Right lobe of liver (tissue), 6 donors: ENCODE data around the gene CACNA2D4. TPM values are rescaled to one million over a fixed set of nuclear protein-coding genes. Genes with fewer than 3 reads are reported as not detected.

ENCODE experiments used
- ATAC-seq, 4 donors: fragments of 200-7000 bp; cut with Tn5 transposase; one replicate each; pipeline ENCODE4 v1.9.1; 2020; ENCODE audit warnings: mild to moderate bottlenecking in 4 of 4, moderate library complexity in 4 of 4
- DNase-seq, 3 donors: peaks; one replicate each; pipeline ENCODE4 v3.0.0-alpha.2; 2020
- H3K27ac ChIP-seq, 3 donors: fragments of 200-600 bp; one replicate each; pipeline ENCODE4 v1.8.0; 2022
- H3K27me3 ChIP-seq, 2 donors: fragments of 200-600 bp; one replicate each; pipeline ENCODE4 v1.8.0; 2022
- H3K36me3 ChIP-seq, 4 donors: fragments of 200-600 bp; sonication (generic) in 1 of 4; one replicate each; pipeline versions ENCODE4 v1.5.1 to v1.8.0; 2017 to 2022; ENCODE audit warnings: control low read depth in 1 of 4
- H3K4me1 ChIP-seq, 4 donors: fragments of 200-600 bp; sonication (generic) in 1 of 4; one replicate each; pipeline versions ENCODE4 v1.5.1 to v1.8.0; 2017 to 2022; ENCODE audit warnings: control low read depth in 1 of 4
- H3K4me3 ChIP-seq, 3 donors: fragments of 200-600 bp; one replicate each; pipeline ENCODE4 v1.8.0; 2022
- H3K9me3 ChIP-seq, 4 donors: fragments of 200-600 bp; sonication (generic) in 1 of 4; one replicate each; pipeline versions ENCODE4 v1.5.1 to v1.8.0; 2017 to 2022; ENCODE audit warnings: control low read depth in 1 of 4
- WGBS: methylation state at CpG from one replicate; pipeline ENCODE4 v1.1.6; 2018; ENCODE audit warnings: low coverage, low lambda C conversion rate; ENCODE audit not compliant: insufficient coverage; ENCODE audit errors: missing lambda C conversion rate; 5-methylcytosine and 5-hydroxymethylcytosine counted together
- intact Hi-C, 2 donors: fragments of 100-400 bp; cut with DNase I; formaldehyde crosslinking; loops; one replicate each; pipeline versions ENCODE4 v1.11.2 to v1.14.1; 2022
- total RNA-seq, 6 experiments: library from RNA; depleted of rRNA in 2 of 6; stranded (reverse); fragments of >200 nt in 2 of 6; fragmentation: NEBNext Ultra II Directional in 3 of 6; extraction: Animal tissue kit (Norgen Biotek cat#: 25700) in 3 of 6; gene quantifications; one replicate each; pipeline versions ENCODE4 v1.1.0 to v1.2.4, GENCODE V29; 2016 to 2023
- TF ChIP-seq, protein P1 (sequence below), 4 donors: fragments of 200-600 bp in 3 of 4; fragments of 450-650 bp in 1 of 4; IDR thresholded peaks; one replicate each; pipeline versions ENCODE4 v1.5.1 to v1.8.0; 2016 to 2022; ENCODE audit warnings: antibody characterized with exemption in 4 of 4, mild to moderate bottlenecking in 2 of 4
- donor health status: DM: no; HTN: yes; CAD: no.
- donor health status: DM: no; HTN: no; CAD: no.
- donor health status: DM: no; HTN: no; CAD: no.
- donor health status: DM: no; HTN: yes; CAD: no.
- donor health status: DM: no; HTN: yes; CAD: no.

The CACNA2D4 gene
- total RNA-seq, 6 experiments from 2014 or later: 0.87 to 1.9 (median 0.96) TPM

DNA sequence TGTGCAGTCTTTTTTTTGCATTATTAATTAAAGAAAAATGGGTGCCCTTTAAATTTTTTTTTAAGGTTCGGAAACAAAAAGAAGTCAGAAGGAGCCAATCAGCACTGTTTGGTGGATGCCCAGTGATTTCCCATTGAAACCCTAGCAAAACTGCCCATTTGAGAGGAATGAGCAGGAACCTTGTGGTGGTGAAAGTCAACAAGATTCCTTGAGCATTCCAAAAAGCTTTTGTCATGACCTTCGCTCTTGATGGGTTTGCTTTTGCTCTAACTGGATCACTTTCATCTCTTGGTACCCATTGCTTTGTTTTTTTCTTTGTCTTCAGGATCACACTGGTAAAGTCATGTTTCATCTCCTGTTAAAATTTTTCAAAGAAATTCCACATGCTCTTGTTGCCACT lies 173.5 kb downstream of the CACNA2D4 start:
- intact Hi-C loops: no loop called here
- TF ChIP-seq, protein P1, sequence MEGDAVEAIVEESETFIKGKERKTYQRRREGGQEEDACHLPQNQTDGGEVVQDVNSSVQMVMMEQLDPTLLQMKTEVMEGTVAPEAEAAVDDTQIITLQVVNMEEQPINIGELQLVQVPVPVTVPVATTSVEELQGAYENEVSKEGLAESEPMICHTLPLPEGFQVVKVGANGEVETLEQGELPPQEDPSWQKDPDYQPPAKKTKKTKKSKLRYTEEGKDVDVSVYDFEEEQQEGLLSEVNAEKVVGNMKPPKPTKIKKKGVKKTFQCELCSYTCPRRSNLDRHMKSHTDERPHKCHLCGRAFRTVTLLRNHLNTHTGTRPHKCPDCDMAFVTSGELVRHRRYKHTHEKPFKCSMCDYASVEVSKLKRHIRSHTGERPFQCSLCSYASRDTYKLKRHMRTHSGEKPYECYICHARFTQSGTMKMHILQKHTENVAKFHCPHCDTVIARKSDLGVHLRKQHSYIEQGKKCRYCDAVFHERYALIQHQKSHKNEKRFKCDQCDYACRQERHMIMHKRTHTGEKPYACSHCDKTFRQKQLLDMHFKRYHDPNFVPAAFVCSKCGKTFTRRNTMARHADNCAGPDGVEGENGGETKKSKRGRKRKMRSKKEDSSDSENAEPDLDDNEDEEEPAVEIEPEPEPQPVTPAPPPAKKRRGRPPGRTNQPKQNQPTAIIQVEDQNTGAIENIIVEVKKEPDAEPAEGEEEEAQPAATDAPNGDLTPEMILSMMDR (IDR thresholded peaks at IDR 0.05): no peak

More for the DNA sequence above, 173.5 kb downstream of the CACNA2D4 start:
- Histone ChIP-seq H3K36me3 (no peaks in the 10 kb centered on the region), H3K27me3 (no peaks in the 10 kb centered on the region), H3K27ac (no peak overlapping the region), H3K4me1 (peaks cover 0 to 22% (median 10%) of the 10 kb centered on the region in 4 donors), H3K4me3 (no peak overlapping the region), H3K9me3 (peaks cover 0 to 3% (median 0%) of the 10 kb centered on the region in 4 donors)
- no peak for DNase-seq
- ATAC-seq: no peak
- WGBS: 89% methylated on average over 2 of the region's 2 CpGs

Other genes with a start within 250 kb of the CACNA2D4 start
- 100 to 1,000 TPM in 1 of 6 experiments, 10 to 100 TPM in 5; 46.5 to 108 (median 59.8) TPM for gene ADIPOR2, start 227.6 kb downstream of the CACNA2D4 start, total RNA-seq
- gene LRTM2, start 98.1 kb downstream of the CACNA2D4 start, total RNA-seq: not detected
- gene DCP1B, start 85.8 kb upstream of the CACNA2D4 start, total RNA-seq: 1 to 10 TPM; 4.1 to 7.6 (median 6.0) TPM
- gene CACNA1C, start 134.3 kb upstream of the CACNA2D4 start, total RNA-seq: 1 to 10 TPM in 1 of 6 experiments, under 1 TPM in 5; 0.18 to 1.0 (median 0.57) TPM